ENCODE data around the gene ZBTB22.

Gene ZBTB22

DNA sequence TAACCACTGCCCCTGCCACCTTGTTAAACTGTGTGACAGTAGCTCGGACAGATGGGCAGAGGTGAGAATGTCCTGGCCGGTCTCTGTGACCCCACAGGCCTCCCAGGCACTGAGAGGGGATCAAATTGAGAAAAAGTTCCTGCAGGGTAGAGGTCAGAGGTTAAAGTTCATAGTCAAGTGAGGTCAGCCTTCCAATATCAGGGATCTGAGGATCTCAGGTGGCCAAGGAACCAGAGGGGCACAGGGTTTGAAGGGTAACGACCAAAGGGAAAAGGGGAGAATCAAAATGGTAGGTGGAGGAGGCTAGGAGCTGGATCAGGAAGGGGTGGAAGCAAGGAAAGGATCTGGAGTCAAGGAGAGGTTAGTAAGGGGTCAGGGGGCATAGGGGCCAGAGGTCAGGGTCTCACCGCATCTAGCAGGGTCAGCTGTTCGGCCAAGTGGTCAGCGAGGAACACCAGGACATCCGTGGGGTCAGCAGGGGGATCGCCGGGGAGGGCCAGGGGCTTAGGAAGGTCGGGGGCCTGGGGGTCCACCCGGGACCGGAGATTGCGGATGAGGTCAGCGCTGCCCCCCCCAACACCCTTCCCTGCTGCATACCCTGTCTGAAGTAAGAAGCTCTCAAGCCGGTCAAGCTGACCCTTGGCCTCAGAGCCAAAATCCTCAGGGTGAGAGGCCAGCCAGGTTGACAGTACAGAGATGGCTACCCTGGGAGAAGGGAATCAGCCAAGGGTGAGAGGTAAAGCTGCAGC, 21.7 kb downstream of the ZBTB22 start:
- no peak overlapping the region for H3K4me2 ChIP-seq (ENCODE audit: low read depth, low read length, poor library complexity, severe bottlenecking)

DNA sequence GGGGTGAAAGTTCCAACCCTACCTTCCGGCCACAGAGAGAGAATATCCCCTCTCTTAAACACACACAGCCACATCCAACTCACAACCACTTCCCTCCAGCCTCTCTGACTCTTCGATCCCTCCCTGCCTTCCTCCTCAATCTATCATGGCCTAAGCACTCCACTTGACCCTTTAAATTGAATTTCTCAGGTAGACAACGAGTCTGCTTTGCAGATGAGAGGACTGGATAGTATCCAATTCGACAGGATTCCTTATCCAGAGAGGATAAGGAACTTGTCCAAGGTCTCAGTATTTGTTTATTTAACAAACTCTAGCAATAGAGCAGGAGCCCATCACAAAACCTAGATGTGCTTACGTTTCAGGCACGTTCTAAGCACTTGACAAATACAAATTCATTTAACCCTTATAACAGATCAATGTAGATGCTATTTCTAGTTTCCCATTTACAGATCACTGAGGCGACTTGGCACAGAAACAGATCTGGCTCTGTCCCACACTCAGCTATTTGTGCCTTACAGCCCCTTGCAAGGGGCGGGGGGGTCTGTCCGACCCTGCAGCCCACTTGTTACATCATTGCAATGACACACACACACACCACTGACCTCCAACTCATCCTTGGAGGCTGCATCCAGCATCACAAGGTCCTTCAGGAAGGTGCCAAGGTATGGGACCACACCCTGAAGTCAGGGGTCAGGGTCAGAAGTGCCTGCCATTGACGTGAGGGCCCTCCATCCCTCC, 23.3 kb downstream of the ZBTB22 start:
- Histone ChIP-seq H2AFZ (ENCODE audit: low read length) (no peak overlapping the region), H4K20me1 (ENCODE audit: insufficient read depth, low read length, poor library complexity, severe bottlenecking) (no peaks in the 10 kb centered on the region), H3K4me1 (ENCODE audit: insufficient read depth, low read length, poor library complexity, severe bottlenecking) (peaks cover 12% of the 10 kb centered on the region), H3K4me2 (ENCODE audit: low read depth, low read length, poor library complexity, severe bottlenecking) (no peak overlapping the region), H3K79me2 (ENCODE audit: insufficient read depth, low read length) (peaks cover 39% of the 10 kb centered on the region), H3F3A (ENCODE audit: low read depth) (peaks cover 2% of the 10 kb centered on the region; the same call in 1 of the 2 replicates), H3K9me2 (replicated peaks; ENCODE audit: low read depth, low read length) (no peaks in the 10 kb centered on the region), H3K36me3 (ENCODE audit: insufficient read depth, low read length) (peaks cover 11% of the 10 kb centered on the region; the same call in 1 of the 2 replicates), H3K9ac (ENCODE audit: low read depth, low read length, poor library complexity, severe bottlenecking) (no peak overlapping the region), H3K9me3 (ENCODE audit: insufficient read depth, low read depth, low read length) (no peaks in the 10 kb centered on the region), H3K27me3 (ENCODE audit: insufficient read depth, low read length, poor library complexity, severe bottlenecking) (no peaks in the 10 kb centered on the region), H3K4me3 (ENCODE audit: low read length, poor library complexity, severe bottlenecking) (no peak overlapping the region)
- TF ChIP-seq EZH2phosphoT487 (IDR thresholded peaks at IDR 0.05; ENCODE audit: borderline replicate concordance): no peak
- TF ChIP-seq, protein P1, sequence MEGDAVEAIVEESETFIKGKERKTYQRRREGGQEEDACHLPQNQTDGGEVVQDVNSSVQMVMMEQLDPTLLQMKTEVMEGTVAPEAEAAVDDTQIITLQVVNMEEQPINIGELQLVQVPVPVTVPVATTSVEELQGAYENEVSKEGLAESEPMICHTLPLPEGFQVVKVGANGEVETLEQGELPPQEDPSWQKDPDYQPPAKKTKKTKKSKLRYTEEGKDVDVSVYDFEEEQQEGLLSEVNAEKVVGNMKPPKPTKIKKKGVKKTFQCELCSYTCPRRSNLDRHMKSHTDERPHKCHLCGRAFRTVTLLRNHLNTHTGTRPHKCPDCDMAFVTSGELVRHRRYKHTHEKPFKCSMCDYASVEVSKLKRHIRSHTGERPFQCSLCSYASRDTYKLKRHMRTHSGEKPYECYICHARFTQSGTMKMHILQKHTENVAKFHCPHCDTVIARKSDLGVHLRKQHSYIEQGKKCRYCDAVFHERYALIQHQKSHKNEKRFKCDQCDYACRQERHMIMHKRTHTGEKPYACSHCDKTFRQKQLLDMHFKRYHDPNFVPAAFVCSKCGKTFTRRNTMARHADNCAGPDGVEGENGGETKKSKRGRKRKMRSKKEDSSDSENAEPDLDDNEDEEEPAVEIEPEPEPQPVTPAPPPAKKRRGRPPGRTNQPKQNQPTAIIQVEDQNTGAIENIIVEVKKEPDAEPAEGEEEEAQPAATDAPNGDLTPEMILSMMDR (conservative IDR thresholded peaks at IDR 0.05; ENCODE audit: low read length): no peak

More for the DNA sequence above, 21.7 kb downstream of the ZBTB22 start:
- TF ChIP-seq, protein P1 (conservative IDR thresholded peaks at IDR 0.05; ENCODE audit: low read length): no peak
- TF ChIP-seq EZH2phosphoT487 (IDR thresholded peaks at IDR 0.05; ENCODE audit: borderline replicate concordance): no peak
- Histone ChIP-seq H3K9me3 (ENCODE audit: insufficient read depth, low read depth, low read length) (no peaks in the 10 kb centered on the region), H3K4me1 (ENCODE audit: insufficient read depth, low read length, poor library complexity, severe bottlenecking) (peaks cover 10% of the 10 kb centered on the region), H3F3A (ENCODE audit: low read depth) (peaks cover 10% of the 10 kb centered on the region), H2AFZ (ENCODE audit: low read length) (no peak overlapping the region), H3K36me3 (ENCODE audit: insufficient read depth, low read length) (peaks cover 11% of the 10 kb centered on the region; the same call in 1 of the 2 replicates), H3K9ac (ENCODE audit: low read depth, low read length, poor library complexity, severe bottlenecking) (no peak overlapping the region), H3K79me2 (ENCODE audit: insufficient read depth, low read length) (peaks cover 35% of the 10 kb centered on the region), H3K9me2 (replicated peaks; ENCODE audit: low read depth, low read length) (no peaks in the 10 kb centered on the region), H3K27me3 (ENCODE audit: insufficient read depth, low read length, poor library complexity, severe bottlenecking) (no peaks in the 10 kb centered on the region), H4K20me1 (ENCODE audit: insufficient read depth, low read length, poor library complexity, severe bottlenecking) (peaks cover 3% of the 10 kb centered on the region), H3K4me3 (ENCODE audit: low read length, poor library complexity, severe bottlenecking) (no peak overlapping the region)

DNA sequence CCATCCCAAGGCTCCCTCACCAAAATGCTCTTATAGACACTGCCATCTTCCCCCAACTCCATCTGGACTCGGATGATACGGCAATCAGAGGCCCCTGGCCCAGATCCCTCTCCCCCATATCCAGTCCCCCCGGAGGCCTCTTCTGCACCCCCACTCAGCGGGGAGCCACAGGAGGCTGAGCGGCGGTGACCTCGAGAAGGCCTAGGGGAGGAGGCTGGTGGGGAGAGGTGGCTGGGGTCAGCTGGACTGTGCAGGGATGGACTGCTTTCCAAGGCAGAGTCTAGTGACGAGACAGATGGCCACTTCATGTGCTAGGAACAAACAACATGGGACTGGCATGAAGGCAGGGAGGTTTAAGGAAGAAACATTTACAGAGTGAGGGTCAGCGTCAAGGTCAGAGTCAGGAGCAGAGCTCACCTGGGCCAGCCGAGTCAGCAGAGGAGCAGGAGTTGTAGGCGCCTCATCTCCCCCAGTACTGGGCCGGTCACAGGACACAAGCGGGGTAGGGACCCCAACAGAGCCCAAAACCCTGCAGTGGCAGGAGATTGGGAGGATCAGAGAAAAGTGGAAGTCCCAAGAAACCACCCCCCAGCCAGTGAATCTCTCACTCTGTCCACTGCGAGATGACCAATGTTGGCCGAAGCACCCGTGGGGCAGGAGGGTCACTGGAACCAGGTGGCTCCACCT, 24.4 kb downstream of the ZBTB22 start:
- H3K79me2 ChIP-seq (ENCODE audit: insufficient read depth, low read length): peaks cover 43% of the 10 kb centered on the region
- H2AFZ ChIP-seq (ENCODE audit: low read length): no peak overlapping the region
- peaks cover 17% of the 10 kb centered on the region for H3K4me1 ChIP-seq (ENCODE audit: insufficient read depth, low read length, poor library complexity, severe bottlenecking)
- H4K20me1 ChIP-seq (ENCODE audit: insufficient read depth, low read length, poor library complexity, severe bottlenecking): no peaks in the 10 kb centered on the region
- H3K9ac ChIP-seq (ENCODE audit: low read depth, low read length, poor library complexity, severe bottlenecking): no peak overlapping the region
- H3K9me2 ChIP-seq (replicated peaks; ENCODE audit: low read depth, low read length): no peaks in the 10 kb centered on the region
- no peak overlapping the region for H3K4me3 ChIP-seq (ENCODE audit: low read length, poor library complexity, severe bottlenecking)
- H3F3A ChIP-seq (ENCODE audit: low read depth): no peaks in the 10 kb centered on the region
- no peak for TF ChIP-seq EZH2phosphoT487 (IDR thresholded peaks at IDR 0.05; ENCODE audit: borderline replicate concordance)
- TF ChIP-seq, protein P1 (conservative IDR thresholded peaks at IDR 0.05; ENCODE audit: low read length): no peak
- H3K9me3 ChIP-seq (ENCODE audit: insufficient read depth, low read depth, low read length): no peaks in the 10 kb centered on the region
- H3K4me2 ChIP-seq (ENCODE audit: low read depth, low read length, poor library complexity, severe bottlenecking): no peak overlapping the region
- H3K27me3 ChIP-seq (ENCODE audit: insufficient read depth, low read length, poor library complexity, severe bottlenecking): no peaks in the 10 kb centered on the region
- H3K36me3 ChIP-seq (ENCODE audit: insufficient read depth, low read length): peaks cover 11% of the 10 kb centered on the region; the same call in 1 of the 2 replicates

All from Loucy (cell line).